ENCODE data around the gene DNAJC3.
"Not testable (repeated sequence)": the region's sequence is repeated elsewhere in the genome, so short reads cannot be mapped to it uniquely, and the experiment has no call there.

DNAJC3 gene

DNA sequence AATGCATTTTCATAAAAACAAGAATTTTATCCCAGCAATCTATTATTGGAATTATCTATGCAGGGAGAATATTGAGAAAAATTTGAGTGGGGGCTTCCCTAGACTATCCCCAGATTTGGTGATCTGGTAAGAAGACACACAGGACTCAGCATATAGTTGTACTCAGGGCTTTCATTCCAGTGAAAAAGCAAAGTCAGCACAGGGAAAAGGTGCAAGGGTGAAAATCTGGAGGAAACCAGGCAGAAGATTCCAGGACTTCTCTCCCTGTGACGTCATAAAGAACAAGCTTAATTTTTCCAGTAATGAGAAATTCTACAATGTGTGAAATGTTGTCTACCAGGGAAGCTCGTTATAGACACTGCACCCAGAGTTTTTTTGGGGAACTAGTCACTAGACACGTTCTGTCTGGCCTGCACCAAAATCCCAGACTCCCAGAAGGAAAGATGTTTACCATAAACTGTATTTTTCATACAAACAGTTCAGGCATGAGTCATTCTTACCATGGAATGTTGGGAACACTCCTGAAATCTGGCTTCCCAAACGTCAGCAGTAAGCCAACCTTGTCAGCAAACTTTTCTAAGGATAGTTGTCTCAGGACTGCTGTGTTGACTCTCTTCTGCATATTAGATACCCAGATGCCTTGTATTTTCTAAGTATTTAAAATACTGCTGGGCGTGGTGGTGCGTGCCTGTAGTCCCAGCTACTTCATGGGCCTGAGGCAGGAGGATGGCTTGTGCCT is 107.4 kb downstream of the DNAJC3 start:
- no peak for DNase-seq

DNA sequence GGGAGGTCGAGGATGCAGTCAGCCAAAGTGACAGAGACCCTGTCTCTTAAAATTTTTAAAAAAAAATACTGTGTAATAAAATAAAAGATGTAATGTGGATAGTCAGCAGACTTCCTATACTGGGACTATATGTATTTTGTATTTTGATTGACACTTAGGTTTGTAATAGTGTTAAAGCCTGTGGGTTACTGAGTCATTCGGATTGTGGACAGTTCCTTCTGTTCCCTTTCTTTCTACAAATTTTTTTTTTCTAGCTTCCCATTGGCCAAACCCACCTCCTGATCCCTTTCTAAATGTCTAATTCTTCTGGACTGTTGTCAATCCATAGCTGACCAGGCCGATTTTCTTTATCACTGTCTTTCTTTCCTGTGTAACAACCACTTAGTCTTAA is 108.0 kb downstream of the DNAJC3 start:
- no peak for DNase-seq

DNA sequence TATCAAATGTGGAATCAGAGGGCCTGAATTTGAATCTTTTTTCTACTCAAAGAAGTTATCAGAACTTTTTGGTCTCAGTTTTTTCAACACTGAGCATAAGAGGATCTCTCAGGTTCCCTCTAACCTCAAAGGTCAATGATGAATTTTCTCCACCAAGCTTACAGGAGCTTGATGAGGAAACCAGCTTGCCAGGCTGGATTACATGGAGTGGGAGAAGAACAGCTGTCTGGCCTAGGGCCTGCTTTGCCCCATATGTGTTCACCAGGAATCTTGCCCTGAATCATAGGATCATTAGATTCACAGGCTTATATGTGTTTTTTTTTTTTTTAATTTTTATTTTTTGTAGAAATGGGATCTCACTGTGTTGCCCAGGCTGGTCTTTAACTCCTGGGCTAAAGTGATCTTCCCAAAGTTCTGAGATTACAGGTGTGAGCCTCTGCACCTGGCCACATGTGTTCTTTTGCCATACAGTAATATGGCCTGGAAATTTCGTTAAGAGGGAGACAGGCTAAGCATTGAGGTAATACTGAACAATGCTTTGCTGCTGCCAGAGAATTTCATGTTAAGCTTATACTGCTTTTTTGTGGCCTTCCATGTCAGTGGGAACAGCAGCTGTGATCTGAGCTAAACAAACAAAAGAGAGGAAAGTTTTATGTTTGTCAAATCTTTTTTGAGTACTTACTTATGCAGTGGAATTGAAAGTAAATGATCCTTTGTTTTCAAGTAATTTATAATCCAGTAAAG is 110.6 kb downstream of the DNAJC3 start:
- no peak for DNase-seq

DNA sequence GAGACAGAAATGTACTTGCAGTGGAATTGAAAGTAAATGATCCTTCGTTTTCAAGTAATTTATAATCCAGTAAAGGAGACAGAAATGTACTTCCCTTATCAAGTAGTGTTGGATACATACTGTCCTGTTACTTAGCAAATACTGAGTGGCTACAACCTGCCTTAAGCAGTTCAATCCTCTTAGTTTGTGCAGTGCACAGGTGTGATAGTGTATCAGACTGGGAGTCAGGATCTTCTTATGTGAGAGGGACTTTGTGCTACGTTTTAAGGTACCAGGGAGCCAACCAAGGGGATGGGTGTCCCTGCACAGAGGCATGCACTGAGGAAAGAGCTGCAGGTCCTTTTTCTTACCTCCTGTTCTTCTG is 111.1 kb downstream of the DNAJC3 start:
- no peak for DNase-seq

DNA sequence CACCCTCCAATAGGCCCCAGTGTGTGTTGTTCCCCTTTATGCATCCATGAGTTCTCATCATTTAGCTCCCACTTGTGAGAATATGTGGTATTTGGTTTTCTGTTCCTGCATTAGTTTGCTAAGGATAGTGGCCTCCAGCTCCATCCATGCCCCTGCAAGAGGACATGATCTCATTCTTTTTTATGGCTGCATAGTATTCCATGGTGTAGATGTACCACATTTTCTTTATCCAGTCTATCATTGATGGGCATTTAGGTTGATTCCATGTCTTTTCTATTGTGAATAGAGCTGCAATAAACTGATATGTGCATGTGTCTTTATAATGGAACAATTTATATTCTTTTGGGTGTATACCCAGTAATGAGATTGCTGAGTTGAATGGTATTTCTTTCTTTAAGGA is 112.4 kb downstream of the DNAJC3 start:
- DNase-seq: not testable (repeated sequence)

DNA sequence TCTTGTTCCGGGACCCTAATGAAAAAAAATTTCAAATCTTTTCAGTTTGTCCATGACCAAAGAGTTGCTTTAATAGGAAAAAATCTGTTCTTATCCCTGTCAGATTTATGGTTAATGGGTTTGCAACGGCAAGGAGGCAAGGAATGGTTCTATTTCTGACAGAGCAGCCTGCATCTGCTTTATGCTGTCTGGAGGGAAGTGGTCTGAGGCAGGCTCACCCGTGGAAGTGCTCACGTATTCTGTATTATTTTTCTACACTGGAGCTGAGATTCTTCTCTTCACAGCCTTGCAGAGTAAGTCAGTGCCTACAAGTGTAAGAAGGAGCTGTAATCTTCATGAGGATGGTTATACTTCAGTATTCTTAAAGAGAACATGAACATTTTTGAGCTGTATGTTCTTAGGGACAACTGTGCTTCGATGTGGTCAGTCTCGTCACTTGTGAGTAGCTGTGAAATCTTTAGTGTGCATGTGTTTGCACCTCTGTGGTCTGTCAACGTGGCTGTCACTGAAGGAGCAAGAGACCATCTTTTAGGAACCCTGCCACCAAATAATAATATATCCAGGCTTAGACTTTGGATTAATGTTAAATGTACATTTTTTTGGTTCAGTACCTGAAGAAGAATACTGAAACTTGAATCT is 114.3 kb downstream of the DNAJC3 start:
- DNase-seq: no peak

DNA sequence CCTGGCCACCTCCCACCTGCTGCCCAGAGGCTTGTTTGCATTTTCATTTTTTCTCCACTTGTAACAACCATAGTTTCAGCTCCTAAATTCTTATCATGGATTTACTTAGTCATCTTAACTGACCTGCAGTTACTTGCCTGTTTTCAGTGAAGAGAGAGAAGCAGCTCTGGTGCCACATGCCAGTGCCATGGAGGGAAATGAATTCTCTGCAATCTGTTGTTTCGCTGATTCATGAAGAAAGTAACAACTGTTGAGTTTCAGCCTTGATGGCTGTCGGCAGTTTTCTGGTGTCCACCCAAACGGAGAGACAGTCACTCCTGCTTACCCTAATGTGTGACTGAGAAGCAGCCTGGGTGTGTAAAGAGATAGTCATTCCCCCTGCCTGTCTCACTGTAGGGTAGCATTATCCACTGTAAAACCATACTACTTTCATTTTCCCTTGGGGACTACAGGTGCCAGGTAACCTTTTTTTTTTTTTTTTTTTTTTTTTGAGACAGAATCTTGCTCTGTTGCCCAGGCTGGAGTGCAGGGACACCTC is 116.1 kb downstream of the DNAJC3 start:
- no peak for DNase-seq

DNA sequence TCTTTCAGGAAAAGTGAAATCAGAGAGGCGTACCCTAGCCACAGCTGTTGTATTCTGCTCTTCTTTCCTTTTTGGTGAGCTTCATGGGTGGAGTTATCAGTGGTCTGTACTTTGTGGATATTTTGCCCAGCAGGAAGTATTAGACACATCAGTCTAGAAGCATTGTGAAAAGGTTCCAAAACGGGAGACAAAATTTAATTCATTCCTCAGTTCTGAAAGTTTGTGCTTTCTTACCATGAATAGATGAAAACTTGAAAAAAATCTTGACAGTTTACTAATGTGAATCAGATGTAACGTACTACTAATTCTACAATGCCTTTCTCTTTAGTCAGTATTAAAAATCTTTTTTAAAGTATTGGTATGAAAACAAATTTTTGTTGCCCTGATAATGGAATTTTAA is 116.8 kb downstream of the DNAJC3 start:
- no peak for DNase-seq

DNA sequence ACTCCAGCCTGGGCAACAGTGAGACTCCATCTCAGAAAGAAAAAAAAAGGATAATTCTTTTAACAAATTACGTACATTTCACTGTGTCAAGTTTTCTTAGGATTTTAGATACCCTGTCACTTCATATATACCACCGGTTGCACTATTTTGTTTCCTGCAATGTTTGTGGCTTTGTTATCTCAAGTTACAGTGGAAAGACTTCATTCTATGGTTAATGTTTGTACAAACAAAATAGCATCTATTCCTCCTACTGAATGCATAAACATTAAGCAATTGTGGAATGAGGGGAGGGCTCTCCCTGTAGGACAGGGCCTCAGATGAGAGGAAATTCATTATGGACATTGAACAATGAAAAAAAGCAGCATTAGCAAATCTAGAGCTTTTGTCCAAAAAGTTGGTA is 120.1 kb downstream of the DNAJC3 start:
- no peak for DNase-seq

DNA sequence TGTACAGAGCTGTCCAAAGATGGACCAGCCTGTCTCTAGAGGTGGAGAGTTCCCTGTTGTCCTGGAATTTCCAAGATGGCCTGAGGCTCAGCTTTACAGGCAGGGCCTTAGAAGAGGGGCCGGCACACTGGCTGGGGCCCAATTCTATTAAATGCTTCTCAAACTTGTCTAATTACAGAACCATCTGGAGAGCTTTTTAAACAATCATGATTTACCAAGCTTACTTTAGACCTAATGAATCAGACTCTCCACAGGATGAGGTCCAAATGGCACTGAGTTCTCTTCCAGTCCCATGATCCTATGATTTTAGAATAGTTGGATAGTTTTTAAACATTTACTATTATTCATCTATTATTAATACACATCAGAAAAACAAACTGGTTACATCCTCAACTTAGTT is 123.5 kb downstream of the DNAJC3 start:
- DNase-seq: no peak

DNA sequence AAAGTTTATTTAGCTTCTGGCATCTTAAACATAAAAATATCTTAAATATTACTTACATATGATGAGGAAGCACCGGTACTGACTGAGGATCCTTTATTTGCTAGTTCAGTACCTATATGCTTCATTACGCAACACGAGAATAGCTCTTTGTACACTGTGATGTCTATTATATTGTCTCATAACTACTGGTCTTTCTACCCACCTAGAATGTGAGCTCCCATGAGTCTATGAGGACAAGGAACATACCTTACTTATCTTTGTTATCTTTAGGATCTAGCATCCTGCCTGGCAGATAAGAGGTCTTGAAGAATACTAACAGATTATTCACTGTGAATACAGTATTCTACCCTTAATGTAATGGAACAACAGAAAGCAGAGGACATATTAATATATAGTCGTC is 124.9 kb downstream of the DNAJC3 start:
- DNase-seq: no peak

DNA sequence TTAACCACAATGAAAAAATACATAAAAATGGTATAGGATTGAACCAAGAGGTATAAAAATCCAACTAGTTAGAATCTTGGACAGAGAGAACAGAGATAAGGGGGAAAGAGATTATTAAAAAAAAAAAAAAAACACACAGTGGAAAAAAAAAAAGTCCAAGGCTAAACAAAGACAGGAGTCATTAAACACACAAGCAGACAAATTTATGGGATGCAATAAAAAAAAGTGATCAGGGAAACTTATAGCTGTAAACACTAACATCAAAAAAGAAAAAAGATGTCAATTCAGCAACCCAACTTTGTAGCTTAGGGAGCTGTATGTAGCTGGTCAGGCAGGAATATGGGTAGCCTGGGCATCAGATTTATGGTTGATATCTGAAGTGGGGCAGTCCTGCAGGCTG is 129.0 kb downstream of the DNAJC3 start:
- DNase-seq: no peak

DNA sequence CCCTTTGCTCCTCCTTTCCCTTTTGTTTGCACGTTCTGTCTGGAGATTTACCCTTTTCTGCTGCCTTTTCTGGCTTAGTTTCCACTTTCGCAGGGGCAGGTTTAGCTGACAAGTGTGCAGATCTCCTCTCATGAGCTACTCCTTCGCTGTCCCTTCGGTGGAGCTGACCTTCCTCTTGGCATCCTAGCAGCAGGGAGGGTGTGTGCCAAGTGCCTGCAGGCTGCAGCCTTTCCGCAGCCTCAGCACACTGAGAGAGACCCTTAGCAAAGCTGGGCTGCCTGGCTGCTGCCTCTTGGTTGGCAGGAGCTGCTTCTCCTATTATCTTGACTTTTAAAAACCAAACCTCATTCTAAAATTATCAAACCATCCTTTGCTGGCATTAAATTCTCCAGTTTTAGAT is 132.5 kb downstream of the DNAJC3 start:
- no peak for DNase-seq

DNA sequence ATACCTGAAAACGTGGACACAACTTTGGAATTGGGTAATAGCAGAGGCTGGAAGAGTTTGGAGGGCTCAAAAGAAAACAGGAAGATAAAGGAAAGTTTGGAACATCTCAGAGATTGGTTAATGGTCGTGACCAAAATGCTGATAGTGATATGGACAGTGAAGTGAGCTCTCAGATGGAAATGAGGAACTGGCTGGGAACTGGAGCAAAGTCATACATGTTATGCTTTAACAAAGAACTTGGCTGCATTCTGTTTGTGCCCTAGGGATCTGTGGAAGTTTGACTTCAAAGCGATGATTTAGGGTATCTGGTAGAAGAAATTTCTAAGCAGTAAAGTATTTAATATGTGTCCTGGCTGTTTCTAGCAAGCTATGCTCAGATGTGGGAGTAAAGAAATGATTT is 136.2 kb downstream of the DNAJC3 start:
- peak; percentile 19 to 41 for DNase-seq

DNA sequence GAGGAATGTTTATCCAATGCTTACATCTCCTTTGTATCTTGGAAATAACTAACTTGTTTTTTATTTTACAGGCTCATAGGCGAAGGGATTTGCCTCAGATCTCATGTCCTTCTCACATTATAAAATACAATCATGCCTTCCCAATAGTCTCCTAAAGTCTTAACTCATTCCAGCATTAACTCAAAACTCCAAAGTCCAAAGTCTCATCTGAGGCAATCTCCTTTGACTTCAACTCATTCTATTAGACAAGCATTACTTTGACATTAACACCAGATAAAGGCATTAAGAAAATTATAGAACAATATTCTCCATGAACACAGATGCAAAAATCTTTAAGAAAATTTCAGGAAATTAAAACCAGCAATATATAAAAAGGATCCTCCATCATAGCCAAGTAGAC is 137.6 kb downstream of the DNAJC3 start:
- no peak for DNase-seq

DNA sequence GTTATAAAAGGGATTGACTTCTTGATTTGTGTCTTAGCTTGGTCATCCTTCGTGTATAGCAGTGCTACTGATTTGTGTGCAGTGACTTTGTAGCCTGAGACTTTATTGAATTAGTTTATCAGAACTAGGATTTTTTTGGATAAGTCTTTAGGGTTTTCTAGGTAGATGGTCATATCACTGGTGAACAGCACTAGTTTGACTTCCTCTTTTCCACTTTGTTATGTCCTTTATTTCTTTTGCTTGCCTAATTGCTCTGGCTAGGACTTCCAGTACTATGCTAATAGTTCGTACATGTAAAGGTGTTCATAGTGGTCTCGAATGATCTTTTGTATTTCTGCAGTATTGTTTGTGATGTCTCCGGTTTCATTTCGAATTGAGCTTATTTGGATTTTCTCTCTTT is 145.4 kb downstream of the DNAJC3 start:
- peak in 1 of 2 experiments; percentile 11 for DNase-seq

DNA sequence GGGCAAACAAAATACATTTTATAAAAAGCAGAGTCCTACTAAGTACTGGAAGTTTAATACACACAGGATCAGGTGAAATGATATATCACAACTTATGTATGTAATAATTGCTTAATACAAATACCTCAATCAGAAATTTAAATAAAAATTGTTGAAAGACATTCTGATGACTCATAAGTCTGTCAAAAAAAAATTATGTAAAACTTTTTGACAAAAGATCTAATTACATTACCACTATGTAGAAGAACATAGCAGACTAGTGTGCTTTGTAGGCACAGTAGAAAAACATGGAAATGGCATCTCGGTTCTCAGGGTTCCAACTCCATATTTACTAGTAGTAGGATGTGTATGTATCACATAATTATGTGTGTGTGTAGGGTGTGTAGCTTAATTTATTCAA is 156.2 kb downstream of the DNAJC3 start:
- DNase-seq: no peak

DNA sequence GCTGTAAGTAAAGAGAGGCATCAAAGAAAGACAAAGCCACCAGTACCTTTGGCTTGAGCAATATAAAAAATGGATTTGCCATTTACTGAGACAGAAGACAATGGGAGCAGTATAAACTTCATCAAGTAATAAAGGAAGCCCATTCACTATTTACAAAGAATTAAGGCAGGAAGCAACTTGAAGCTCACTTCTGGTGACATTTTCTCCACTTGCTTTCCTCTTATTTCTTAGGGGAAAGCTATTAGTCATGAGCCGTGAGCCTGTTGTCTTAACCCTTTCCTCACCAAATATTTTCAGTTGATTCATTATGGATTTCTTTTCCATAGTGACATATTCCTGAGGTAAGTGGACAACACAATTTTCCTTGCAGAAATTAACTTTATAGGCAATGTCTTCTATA is 156.8 kb downstream of the DNAJC3 start:
- DNase-seq: peak; percentile 10 to 12

DNA sequence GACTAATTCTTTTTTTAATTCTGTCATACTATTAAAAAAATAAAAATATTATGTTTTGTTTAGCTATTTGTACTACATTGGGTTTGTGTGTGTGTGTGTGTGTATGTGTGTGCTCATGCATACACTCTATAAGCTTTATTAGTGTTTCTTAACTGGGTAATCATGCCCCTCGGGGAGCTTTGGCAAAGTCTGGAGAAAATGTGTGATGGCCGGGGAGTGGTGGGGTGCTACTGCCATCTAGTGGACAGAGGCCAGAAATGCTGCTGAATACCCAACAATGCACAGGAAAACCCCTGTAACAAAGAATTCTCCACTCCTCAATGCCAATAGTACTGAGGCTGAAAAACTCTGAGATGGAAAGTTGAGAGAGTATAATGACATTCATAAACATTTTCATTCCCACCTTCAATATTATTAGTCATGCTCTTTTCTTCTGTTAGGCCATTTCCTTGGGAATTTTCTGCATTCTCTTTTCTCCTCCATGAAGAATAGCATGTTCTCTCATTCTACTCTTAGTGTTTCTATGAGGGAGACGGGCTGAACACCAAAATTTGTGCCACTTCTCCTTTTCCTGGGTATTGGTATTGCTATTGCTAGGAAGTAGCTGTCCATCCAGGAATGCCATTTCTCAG is 157.3 kb downstream of the DNAJC3 start:
- peak; percentile 79 to 85 for DNase-seq

DNA sequence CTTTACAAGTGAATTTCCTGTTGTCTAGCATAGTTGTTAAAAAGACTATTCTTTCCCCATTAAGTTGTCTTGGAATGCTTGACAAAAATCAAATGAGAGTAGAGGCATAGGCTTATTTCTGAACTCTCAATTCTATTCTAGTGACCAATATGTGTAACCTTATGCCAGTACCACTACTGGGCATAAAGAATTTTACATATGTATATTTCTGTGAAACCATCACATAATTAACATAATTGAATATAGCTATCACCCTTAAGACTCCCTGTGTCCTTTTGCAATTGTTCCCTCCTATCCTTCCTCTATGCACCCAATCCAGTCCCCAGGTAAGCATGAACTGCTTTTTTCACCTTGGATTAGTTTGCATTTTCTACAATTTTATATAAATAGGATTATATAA is 165.0 kb downstream of the DNAJC3 start:
- no peak for DNase-seq

DNA sequence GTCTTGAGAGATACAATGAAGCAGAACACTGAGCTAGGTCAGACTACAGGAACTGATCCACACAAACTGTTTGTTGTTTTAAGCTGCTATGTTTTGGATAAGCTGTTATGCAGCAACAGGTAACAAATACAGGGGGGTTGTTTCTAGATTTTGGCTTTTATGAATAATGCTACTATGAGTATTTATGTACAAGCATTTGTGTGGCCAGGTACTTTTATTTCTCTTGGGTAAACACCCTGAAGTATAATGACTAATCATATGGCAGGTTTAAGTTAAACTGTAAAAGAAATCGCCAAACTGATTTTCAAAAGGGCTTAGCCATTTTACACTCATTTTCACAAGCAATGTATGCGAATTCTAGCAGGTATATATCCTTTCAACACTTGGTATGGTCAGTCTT is 166.0 kb downstream of the DNAJC3 start:
- DNase-seq: no peak

All from Kasumi-1 (cell line).